CD4-positive, alpha-beta memory T cell (primary cell): ENCODE results near the gene PLSCR1. TPM values are rescaled to one million over a fixed set of nuclear protein-coding genes. Genes with fewer than 3 reads are reported as not detected.

Experiments used
- CTCF ChIA-PET: fragments of 350-600 bp; sonication (Branson Sonifier 250); formaldehyde crosslinking; loops from one replicate; lab custom pipeline; 2021; ENCODE audit warnings: inconsistent platforms; ENCODE audit not compliant: partially characterized antibody; lab: Charles Lee
- POLR2A ChIA-PET: fragments of 350-600 bp; sonication (Branson Sonifier 250); formaldehyde crosslinking; loops from one replicate; lab custom pipeline; 2021; ENCODE audit not compliant: partially characterized antibody; lab: Charles Lee
- DNase-seq, 5 donors: peaks; one replicate each; pipeline versions ENCODE4 v3.0.0 to v3.0.0-alpha.2; 2020 to 2022; ENCODE audit warnings: mixed read lengths in 1 of 5
- H3K27ac ChIP-seq: one replicate; pipeline ENCODE4 v1.7.0; 2013; ENCODE audit warnings: low read depth, low read length
- H3K27me3 ChIP-seq: 2 replicates; pipeline ENCODE4 v1.7.0; 2013; ENCODE audit warnings: mild to moderate bottlenecking, low read length, moderate library complexity; ENCODE audit not compliant: insufficient read depth
- H3K36me3 ChIP-seq: 2 replicates; pipeline ENCODE4 v1.7.0; 2013; ENCODE audit warnings: mild to moderate bottlenecking, low read length, moderate library complexity; ENCODE audit not compliant: insufficient read depth
- H3K4me1 ChIP-seq: 2 replicates; pipeline ENCODE4 v1.7.0; 2013; ENCODE audit warnings: mild to moderate bottlenecking, low read length, moderate library complexity; ENCODE audit not compliant: insufficient read depth
- H3K4me3 ChIP-seq, 2 donors: one replicate each; pipeline ENCODE4 v1.7.0; 2013; ENCODE audit warnings: low read length in 2 of 2, mild to moderate bottlenecking in 1 of 2
- H3K9me3 ChIP-seq, 2 donors: one replicate each; pipeline ENCODE4 v1.7.0; 2013; ENCODE audit warnings: low read length in 2 of 2, control low read depth in 1 of 2; ENCODE audit not compliant: control insufficient read depth in 1 of 2
- H3K27ac Mint-ChIP-seq, 7 donors: one replicate each; pipeline ENCODE4 v1.8.0; 2020 to 2021; ENCODE audit warnings: mixed read lengths in 7 of 7, mild to moderate bottlenecking in 6 of 7, inconsistent platforms in 3 of 7, moderate library complexity in 3 of 7
- H3K27me3 Mint-ChIP-seq, 2 donors: one replicate each; pipeline ENCODE4 v1.8.0; 2020 to 2021; ENCODE audit warnings: mixed read lengths in 2 of 2
- H3K36me3 Mint-ChIP-seq, 2 donors: one replicate each; pipeline ENCODE4 v1.8.0; 2020 to 2021; ENCODE audit warnings: mixed read lengths in 2 of 2, inconsistent platforms in 1 of 2, mild to moderate bottlenecking in 1 of 2
- H3K4me1 Mint-ChIP-seq, 4 donors: one replicate each; pipeline ENCODE4 v1.8.0; 2020 to 2021; ENCODE audit warnings: mixed read lengths in 4 of 4, mild to moderate bottlenecking in 1 of 4
- H3K4me3 Mint-ChIP-seq, 8 donors: one replicate each; pipeline ENCODE4 v1.8.0; 2020 to 2021; ENCODE audit warnings: mixed read lengths in 8 of 8, mild to moderate bottlenecking in 7 of 8, moderate library complexity in 6 of 8, inconsistent platforms in 3 of 8
- H3K9me3 Mint-ChIP-seq, 8 donors: one replicate each; pipeline ENCODE4 v1.8.0; 2020 to 2021; ENCODE audit warnings: mixed read lengths in 8 of 8, mild to moderate bottlenecking in 5 of 8, inconsistent platforms in 3 of 8, moderate library complexity in 1 of 8
- intact Hi-C: fragments of 100-400 bp; cut with micrococcal nuclease; formaldehyde crosslinking; loops from one replicate; pipeline ENCODE4 v1.15.1; 2023
- polyA plus RNA-seq, 2 donors: library from polyadenylated mRNA; unstranded; fragments of 300-500 nt; fragmentation: Illumina TruSeq; gene quantifications; one replicate each; pipeline ENCODE4 v1.2.3, GENCODE V29; 2021
- total RNA-seq, 2 experiments: library from RNA; stranded (reverse); gene quantifications; one replicate each; pipeline ENCODE4 v1.2.3, GENCODE V29; 2021

PLSCR1 gene
- total and polyA plus RNA-seq, 4 experiments from 2014 or later: 24.9 to 34.2 (median 24.9) TPM

GRCh38 chr3:146550743-146551510, 6.5 kb upstream of the PLSCR1 start:
- Histone ChIP-seq H3K4me1 (peaks cover 19% of the 10 kb centered on the region), H3K4me3 (no peak overlapping the region), H3K27ac (no peak overlapping the region), H3K27me3 (no peaks in the 10 kb centered on the region), H3K36me3 (no peaks in the 10 kb centered on the region), H3K9me3 (no peaks in the 10 kb centered on the region)
- ChIA-PET POLR2A (no interaction called here), CTCF (interaction anchor here (0.7 kb wide), 1 partner anchor 111 kb away, joined by 3 read pairs; no protein-coding TSS in a partner anchor)
- intact Hi-C loops: no loop called here
- H3K4me3 Mint-ChIP-seq: peak overlapping the region in 5 of 8 donors; percentile 13 to 69 (median 32)
- peaks cover 18 to 34% (median 28%) of the 10 kb centered on the region in 4 donors for H3K4me1 Mint-ChIP-seq
- H3K36me3 Mint-ChIP-seq: no peaks in the 10 kb centered on the region
- no peak overlapping the region for H3K27ac Mint-ChIP-seq
- peaks cover 0 to 2% (median 0%) of the 10 kb centered on the region in 8 donors for H3K9me3 Mint-ChIP-seq
- H3K27me3 Mint-ChIP-seq: peaks cover 0 to 1% of the 10 kb centered on the region in 2 donors
- DNase-seq: no peak

DNA sequence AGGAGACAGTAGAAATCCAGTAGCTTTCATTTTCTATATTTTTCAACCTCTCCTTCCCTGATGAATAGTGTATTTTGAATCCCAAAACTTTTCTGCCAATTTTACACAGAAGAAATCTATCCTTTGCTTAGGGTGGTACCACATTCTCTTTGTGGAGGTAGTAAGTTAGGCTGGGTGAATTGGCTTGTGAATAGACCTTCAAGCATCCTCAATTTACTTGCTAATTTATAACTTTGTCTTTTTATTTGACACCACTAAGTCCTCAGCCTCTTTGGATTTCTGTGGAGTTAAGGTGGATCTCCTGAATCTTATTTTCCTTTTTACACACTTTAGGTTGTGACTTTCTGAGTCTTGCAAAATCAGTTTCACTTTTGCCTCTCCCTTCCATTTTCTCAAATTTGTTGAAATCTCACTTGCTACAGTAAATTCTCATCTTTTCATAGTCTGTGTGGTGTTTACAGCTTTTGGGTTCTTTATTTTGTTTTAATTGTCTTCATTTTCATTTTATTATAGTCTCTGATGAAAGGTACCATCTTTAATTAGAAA, 5.7 kb upstream of the PLSCR1 start:
- intact Hi-C loops: no loop called here
- Histone ChIP-seq H3K36me3 (no peaks in the 10 kb centered on the region), H3K4me1 (peaks cover 19% of the 10 kb centered on the region), H3K27ac (no peak overlapping the region), H3K9me3 (no peaks in the 10 kb centered on the region), H3K4me3 (no peak overlapping the region), H3K27me3 (no peaks in the 10 kb centered on the region)
- CTCF ChIA-PET: no interaction called here
- DNase-seq: no peak
- no peaks in the 10 kb centered on the region for H3K27me3 Mint-ChIP-seq
- POLR2A ChIA-PET: no interaction called here
- peaks cover 0 to 2% (median 0%) of the 10 kb centered on the region in 8 donors for H3K9me3 Mint-ChIP-seq
- H3K27ac Mint-ChIP-seq: peak overlapping the region in 3 of 7 donors; percentile 0 to 86 (median 2)
- H3K36me3 Mint-ChIP-seq: no peaks in the 10 kb centered on the region
- H3K4me1 Mint-ChIP-seq: peaks cover 20 to 37% (median 32%) of the 10 kb centered on the region in 4 donors
- H3K4me3 Mint-ChIP-seq: peak overlapping the region; percentile 29 to 86 (median 53)

DNA sequence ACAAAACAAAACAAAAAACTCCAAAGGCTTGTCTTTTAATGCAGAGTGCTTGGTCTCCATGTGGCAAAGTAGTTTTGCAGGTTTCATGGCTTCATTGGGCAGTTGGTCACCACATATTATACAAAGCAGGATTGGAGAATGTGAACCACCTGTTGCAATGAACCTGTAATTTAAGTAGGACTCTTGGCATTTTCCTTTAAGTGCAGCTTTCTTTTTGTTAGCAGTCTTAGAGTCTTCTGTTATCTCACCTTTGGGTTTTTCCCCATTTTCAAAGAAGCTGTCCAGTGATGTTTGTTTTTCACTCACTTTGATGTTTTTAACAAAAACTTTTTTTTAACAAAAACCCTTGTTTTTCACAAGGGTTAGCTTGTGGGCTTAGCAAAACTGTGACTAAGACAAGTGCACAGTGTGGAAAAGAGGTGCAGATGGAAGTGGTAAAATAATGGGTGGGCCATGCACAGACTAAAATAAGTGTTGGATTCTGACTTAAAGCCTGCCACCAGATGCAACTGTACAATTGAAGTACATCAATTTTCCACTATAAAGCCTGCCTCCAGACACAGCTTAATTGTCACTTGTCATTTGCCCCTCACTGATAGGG, 2.9 kb upstream of the PLSCR1 start:
- no peak for DNase-seq
- no peaks in the 10 kb centered on the region for H3K9me3 ChIP-seq
- ChIA-PET POLR2A (no interaction called here), CTCF (no interaction called here)
- no peaks in the 10 kb centered on the region for H3K27me3 Mint-ChIP-seq
- H3K27me3 ChIP-seq: no peaks in the 10 kb centered on the region
- peaks cover 0 to 7% of the 10 kb centered on the region in 2 donors for H3K36me3 Mint-ChIP-seq
- intact Hi-C loops: no loop called here
- no peaks in the 10 kb centered on the region for H3K9me3 Mint-ChIP-seq
- no peak overlapping the region for H3K27ac ChIP-seq
- peaks cover 32% of the 10 kb centered on the region for H3K4me1 ChIP-seq
- peaks cover 27 to 55% (median 45%) of the 10 kb centered on the region in 4 donors for H3K4me1 Mint-ChIP-seq
- no peak overlapping the region for H3K4me3 ChIP-seq
- H3K4me3 Mint-ChIP-seq: peak overlapping the region in 1 of 8 donors; percentile 17
- no peak overlapping the region for H3K27ac Mint-ChIP-seq
- H3K36me3 ChIP-seq: no peaks in the 10 kb centered on the region

- Histone ChIP-seq H3K4me3 (no peak overlapping the region), H3K27me3 (no peaks in the 10 kb centered on the region), H3K36me3 (no peaks in the 10 kb centered on the region), H3K4me1 (peaks cover 40% of the 10 kb centered on the region), H3K27ac (no peak overlapping the region), H3K9me3 (no peaks in the 10 kb centered on the region)
- H3K9me3 Mint-ChIP-seq: no peaks in the 10 kb centered on the region
- ChIA-PET POLR2A (no interaction called here), CTCF (no interaction called here)
- peaks cover 0 to 7% of the 10 kb centered on the region in 2 donors for H3K36me3 Mint-ChIP-seq
- H3K27me3 Mint-ChIP-seq: no peaks in the 10 kb centered on the region
- peak overlapping the region in 6 of 8 donors; percentile 1 to 21 (median 9) for H3K4me3 Mint-ChIP-seq
- peaks cover 35 to 64% (median 52%) of the 10 kb centered on the region in 4 donors for H3K4me1 Mint-ChIP-seq
- no peak for DNase-seq
- peak overlapping the region in 2 of 7 donors; percentile 34 to 38 for H3K27ac Mint-ChIP-seq
- intact Hi-C loops: no loop called here
Measured at GRCh38 chr3:146546366-146546965, 2.1 kb upstream of the PLSCR1 start.

DNA sequence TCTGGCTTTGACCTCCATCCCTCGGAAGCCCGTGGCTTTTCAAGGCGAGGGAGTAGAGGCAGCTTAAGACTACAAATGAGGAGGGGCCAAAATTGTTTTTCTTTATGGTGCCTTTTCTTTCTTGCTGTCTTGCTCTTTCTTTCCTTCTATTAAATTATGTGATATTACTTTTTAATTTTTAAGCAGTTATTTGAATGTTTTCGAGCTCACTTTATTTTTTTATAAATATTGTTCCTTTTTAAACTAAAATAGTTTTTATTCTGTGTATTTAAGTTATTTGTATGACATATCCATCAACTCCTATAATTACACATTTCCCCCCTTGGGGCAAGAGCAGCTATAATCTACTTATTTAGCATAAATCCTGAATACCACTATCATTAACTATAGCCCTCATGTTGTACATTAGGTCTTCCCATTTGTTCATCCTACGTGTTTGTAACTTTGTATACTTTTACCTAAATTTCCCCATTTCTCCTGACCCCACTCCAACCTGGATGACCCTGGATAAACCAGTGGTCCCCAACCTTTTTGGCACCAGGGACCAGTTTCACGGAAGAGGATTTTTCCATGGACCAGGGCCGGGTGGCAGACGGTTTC, 622 bp upstream of the PLSCR1 start:
- peak overlapping the region; percentile 50 for H3K27ac ChIP-seq
- peak overlapping the region; percentile 79 to 93 (median 88) for H3K27ac Mint-ChIP-seq
- intact Hi-C loops: loop anchor here (2.0 kb wide), 1 partner anchor 76 kb away; the partner anchor contains the start of gene PLSCR2
- H3K4me1 ChIP-seq: peaks cover 42% of the 10 kb centered on the region
- peaks cover 36 to 65% (median 57%) of the 10 kb centered on the region in 4 donors for H3K4me1 Mint-ChIP-seq
- no peaks in the 10 kb centered on the region for H3K9me3 Mint-ChIP-seq
- peak overlapping the region; percentile 93 to 95 (median 94) for H3K4me3 Mint-ChIP-seq
- H3K36me3 Mint-ChIP-seq: peaks cover 0 to 7% of the 10 kb centered on the region in 2 donors
- H3K4me3 ChIP-seq: peak overlapping the region; percentile 75 to 77
- H3K27me3 Mint-ChIP-seq: no peaks in the 10 kb centered on the region
- H3K36me3 ChIP-seq: no peaks in the 10 kb centered on the region
- CTCF ChIA-PET: interaction anchor here (0.6 to 1.2 kb wide), 3 partner anchors 8 to 54 kb away, joined by 3 read pairs; no protein-coding TSS in a partner anchor
- POLR2A ChIA-PET: interaction anchor here (0.8 to 0.9 kb wide), 2 partner anchors 75 to 76 kb away, joined by 3 to 4 read pairs; partner anchors contain the start of gene PLSCR2
- no peaks in the 10 kb centered on the region for H3K9me3 ChIP-seq
- H3K27me3 ChIP-seq: no peaks in the 10 kb centered on the region
- no peak for DNase-seq

DNA sequence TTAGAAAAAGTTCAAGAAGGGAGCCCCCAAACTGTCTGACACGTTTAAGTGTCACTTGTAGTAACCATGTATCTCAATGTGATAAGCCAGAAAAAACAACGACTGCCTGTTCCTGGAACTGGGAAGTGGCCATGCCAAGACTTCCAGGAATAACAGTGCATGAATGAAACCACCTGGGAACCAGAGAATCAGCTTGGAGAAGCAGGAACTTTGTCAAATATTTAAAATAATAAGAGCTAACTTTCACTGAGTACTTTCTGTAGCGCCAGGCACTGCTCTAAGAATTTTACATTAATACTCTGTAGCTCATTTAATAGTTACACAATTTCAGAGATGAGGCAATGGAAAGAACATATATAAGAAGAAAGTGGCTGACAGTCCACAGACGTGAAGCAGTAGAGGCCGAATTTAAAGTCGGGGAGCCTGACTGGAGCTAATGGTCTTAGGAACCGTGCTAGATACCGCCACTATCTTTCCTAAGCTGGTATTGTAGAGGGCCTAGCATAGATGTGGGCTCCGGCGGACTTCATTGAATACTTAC, 876 bp downstream of the PLSCR1 start:
- H3K36me3 ChIP-seq: no peaks in the 10 kb centered on the region
- peaks cover 42% of the 10 kb centered on the region for H3K4me1 ChIP-seq
- POLR2A ChIA-PET: interaction anchor here (1.1 kb wide), 1 partner anchor 74 kb away, joined by 4 read pairs; the partner anchor contains the start of gene PLSCR2
- H3K4me1 Mint-ChIP-seq: peaks cover 40 to 74% (median 60%) of the 10 kb centered on the region in 4 donors
- H3K27ac ChIP-seq: peak overlapping the region; percentile 50
- no peaks in the 10 kb centered on the region for H3K27me3 Mint-ChIP-seq
- CTCF ChIA-PET: interaction anchor here (0.5 to 1.5 kb wide), 5 partner anchors 8 to 164 kb away, joined by 3 to 5 read pairs (median 3); no protein-coding TSS in a partner anchor
- peak overlapping the region; percentile 93 to 95 (median 94) for H3K4me3 Mint-ChIP-seq
- H3K4me3 ChIP-seq: peak overlapping the region; percentile 75 to 77
- intact Hi-C loops: loop anchor here (2.0 kb wide), 1 partner anchor 75 kb away; the partner anchor contains the start of gene PLSCR2
- H3K27ac Mint-ChIP-seq: peak overlapping the region; percentile 79 to 93 (median 88)
- DNase-seq: peak in 1 of 5 donors; percentile 23
- H3K27me3 ChIP-seq: no peaks in the 10 kb centered on the region
- H3K9me3 ChIP-seq: no peaks in the 10 kb centered on the region
- peaks cover 0 to 7% of the 10 kb centered on the region in 2 donors for H3K36me3 Mint-ChIP-seq
- no peaks in the 10 kb centered on the region for H3K9me3 Mint-ChIP-seq
